AML-193 (cell line): ENCODE results near the gene SLC26A8.

Experiments used
- DNase-seq, 2 experiments: peaks; one replicate each; lab custom pipeline; 2025; lab: John Stamatoyannopoulos, UW

SLC26A8 gene

DNA sequence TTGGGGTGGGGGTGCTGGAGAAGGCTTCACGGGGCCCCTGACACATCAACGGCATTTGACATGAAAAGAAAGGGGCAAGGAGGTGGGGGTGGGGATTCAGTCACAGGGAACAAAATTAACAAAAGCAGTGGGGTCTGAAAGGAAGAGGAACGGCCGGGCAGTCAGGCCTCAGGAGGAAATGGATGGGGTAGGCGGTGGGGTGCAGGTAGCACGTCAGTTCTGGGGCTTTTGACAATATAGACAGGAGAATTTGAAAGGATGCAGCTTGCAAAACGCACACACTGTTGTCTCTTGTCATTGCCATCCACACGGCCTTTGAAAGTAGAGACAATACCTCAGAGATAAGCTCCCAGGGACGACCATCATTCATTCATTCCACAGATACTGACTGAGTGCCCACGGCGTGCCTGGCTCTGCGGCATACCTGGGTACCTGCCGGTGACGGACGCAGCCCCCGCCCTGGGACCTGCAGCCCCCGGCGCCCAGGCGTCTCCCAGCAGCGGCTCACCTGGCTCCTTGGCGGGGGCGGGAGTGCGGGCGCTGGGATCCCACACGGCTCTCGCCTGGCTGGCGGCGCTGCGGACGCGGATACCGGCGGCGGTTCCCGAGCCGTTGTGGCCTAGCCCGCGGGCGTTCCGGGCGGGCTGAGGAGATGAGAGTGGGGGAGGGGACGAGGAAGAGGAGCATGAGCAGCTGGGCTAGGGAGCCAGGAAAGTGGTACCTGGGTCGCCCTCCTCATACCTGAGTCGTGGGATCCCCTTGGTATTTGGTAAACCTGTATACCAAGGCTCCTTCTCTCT lies at the start of gene SLC26A8:
Gene SLC26A8 (minus strand): TSS at position 646 of the 800 bp plus-strand sequence. CDS start 4,934 bp downstream, outside the sequence.
- no peak for DNase-seq

DNA sequence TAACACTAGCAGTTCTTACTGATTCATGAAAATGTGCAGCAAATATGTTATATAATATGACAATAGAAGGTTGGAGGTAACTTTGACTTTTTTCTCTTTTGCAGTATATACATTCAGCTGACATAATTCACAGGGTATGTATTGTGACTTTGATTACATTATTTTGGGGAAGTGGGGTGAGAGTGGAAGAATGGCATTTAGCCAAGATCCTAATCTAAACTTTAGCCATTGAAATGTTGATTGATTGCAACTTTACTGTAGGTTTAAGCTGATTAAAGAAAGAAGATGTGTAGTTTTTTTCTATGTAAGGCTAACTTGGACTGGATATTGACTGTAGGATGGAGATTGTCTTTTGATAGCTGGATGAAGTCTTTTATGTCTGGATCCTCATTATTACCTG lies 49.1 kb upstream of the SLC26A8 start:
- no peak for DNase-seq

DNA sequence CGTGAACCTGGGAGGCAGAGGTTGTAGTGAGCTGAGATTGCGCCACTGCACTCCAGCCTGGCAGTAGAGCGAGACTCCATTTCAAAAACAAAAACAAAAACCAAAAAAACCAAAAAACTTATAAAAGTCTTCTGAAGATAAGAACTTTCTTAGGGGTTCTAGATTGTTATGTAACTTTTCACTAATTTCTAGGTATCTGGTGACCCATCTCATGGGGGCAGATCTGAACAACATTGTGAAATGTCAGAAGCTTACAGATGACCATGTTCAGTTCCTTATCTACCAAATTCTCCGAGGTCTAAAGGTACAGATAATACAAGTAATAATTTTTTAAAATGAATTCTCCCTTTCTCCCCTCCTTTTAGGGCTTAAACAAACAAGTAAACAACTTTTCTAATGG lies 48.2 kb upstream of the SLC26A8 start:
- DNase-seq, result no peak

GRCh38 chr6:36071714-36072113 lies 47.3 kb upstream of the SLC26A8 start:
- DNase-seq, result no peak

DNA sequence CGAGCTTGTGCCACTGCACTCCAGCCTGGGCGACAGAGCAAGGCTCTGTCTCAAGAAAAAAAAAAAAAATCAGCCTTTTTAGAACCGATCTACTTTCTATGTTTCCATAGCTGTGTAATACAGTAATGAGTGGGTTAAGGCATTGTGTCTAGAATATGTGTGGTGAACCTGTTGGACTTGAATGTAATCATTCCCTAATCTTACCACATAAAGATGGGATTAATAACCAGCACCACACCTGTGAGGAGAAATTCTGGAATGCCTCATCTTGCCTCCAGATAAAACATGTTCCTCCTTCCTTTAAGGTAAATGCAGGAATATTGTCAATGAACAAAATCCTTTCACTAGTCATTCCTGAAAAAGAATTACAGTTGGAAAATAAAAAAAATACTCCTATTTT lies 46.8 kb upstream of the SLC26A8 start:
- DNase-seq, result no peak

DNA sequence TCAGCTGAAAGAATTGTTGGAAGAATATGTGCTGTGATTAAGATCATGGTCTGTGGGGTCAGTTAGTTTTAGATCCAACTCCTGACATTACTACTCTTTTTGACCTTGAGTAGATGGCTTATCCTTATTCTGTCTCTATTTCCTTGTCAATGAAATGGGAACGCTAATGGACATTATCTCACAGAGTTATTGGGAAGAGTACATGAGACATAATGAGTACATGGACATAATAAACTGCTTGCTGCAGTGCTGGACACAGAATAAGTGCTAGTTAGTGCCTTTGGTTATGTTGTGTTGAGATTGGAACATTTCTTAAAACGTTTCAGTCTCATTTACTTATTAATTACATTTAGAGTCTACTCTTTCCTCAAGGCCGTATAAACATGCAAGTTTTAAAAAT lies 45.8 kb upstream of the SLC26A8 start:
- no peak for DNase-seq

- no peak for DNase-seq
These were observed 45.1 kb upstream of the SLC26A8 start for GRCh38 chr6:36069573-36069972.

- no peak for DNase-seq
These were observed 44.1 kb upstream of the SLC26A8 start for GRCh38 chr6:36068586-36068985.

DNA sequence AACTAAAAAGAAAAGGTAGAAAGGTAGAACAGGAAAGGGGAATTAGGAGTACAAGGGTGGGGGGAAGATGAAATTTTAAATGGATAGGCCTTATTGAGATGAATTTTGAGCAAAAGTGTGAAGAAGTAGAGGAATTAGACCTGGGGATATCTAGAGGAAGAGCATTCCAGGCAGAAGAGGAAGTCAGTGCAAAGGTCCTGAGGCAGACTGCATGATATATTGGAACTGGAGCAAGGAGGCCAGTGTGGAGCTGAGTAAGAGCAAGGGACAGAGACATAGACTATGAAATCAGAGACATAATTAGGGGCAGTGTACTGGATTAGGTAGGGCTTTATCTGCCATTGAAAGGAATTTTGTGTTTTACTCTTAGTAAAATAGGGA lies 43.6 kb upstream of the SLC26A8 start:
- DNase-seq, result no peak

- DNase-seq, result no peak
These were observed 43.1 kb upstream of the SLC26A8 start for GRCh38 chr6:36067374-36068011.

GRCh38 chr6:36066817-36067216 lies 42.4 kb upstream of the SLC26A8 start:
- DNase-seq, result no peak

GRCh38 chr6:36065916-36066315 lies 41.5 kb upstream of the SLC26A8 start:
- DNase-seq, result no peak

DNA sequence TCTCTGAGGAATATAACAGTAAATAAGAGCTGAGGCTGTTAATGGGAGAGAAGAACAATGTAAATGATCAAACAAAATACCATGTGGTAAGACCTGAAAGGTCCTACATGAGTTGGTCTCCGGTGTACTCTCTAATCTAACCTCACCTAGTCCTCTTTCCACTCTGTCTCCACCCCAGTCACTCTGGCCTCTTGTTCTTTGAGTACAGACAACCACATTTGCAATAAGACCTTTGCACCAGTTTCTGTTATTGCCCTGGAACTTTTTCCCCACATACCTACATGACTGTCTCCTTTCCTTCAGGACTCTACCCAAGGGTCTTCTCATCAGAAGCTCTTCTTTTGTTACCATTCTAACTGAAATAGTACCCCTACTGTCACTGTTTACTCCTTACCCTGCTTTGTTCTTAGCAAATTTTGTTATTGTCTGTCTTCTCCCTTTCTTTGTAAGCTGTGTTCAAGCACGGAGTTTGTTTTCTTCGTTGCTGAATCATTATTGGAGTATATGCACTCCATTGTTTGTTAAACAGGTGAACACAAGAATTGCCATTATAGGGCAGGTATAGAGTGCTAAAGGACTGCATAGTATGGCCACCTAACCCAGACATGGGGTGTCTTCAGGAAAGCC lies 40.4 kb upstream of the SLC26A8 start:
- no peak for DNase-seq

DNA sequence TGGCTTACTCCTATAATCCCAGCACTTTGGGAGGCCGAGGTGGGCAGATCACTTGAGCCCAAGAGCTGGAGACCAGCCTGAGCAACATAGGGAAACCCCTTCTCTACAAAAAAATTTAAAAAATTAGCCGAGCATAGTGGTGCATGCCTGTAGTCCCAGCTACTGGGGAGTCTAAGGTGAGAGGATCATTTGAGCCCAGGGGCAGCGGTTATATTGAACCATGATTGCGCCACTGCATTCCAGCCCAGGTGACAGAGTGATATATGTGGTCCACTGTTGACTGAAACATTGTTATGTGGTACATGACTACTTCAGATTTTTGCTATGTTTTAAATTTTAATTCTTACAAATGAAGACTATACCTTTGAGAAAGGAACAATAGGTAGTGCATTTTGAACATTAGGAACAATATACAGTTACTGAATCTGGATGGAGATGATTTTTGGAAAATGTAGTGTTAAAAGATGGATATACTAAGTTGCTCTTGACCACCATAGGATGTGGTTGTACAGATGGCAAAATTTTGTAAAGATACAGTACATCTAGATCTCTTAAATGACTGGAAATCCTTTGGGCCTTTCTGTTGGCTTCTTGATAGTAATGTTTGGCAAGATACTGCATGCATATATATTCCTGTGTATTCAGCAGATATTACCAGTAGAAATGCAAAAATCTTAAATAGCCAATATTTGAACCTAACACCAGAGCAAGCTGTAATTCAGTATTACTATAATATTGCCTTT lies 39.0 kb upstream of the SLC26A8 start:
- DNase-seq, result no peak

DNA sequence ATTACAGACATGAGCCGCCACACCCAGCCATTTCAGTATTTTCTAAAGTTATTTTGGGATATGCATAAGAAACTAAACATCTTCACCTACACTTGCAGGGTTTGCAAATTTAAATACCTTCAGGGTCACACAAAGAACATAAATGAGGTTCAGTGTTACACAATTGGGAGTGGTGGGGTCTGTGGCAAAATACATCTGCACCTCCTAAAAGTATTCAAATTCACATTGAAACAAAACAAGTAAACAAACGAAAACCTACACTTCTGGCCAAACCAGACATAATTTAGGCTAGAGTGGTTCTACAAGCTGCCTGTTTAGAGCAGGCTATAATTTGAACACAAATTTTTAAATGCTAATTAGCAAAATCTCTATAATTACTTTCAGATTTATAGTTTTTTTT lies 37.8 kb upstream of the SLC26A8 start:
- no peak for DNase-seq

GRCh38 chr6:36061236-36061635 lies 36.8 kb upstream of the SLC26A8 start:
- no peak for DNase-seq

DNA sequence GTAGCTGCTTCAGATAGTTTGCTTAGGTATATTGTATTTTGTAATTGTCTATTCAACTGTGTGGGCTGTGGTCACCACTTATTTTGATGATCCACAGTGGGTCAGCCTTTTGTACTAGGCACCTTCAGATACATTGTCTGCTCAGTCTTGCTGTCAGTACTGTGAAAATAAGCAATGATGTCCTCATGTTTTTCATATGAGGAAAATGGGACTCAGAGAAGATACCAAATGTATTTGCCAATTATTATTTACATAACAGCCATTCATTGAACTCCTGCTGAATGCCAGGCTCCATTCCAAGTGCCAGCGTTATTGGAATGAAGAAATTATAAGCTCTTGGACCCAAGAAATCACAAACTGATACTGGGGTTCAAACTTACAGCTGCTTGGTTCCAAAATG lies 31.7 kb upstream of the SLC26A8 start:
- no peak for DNase-seq

DNA sequence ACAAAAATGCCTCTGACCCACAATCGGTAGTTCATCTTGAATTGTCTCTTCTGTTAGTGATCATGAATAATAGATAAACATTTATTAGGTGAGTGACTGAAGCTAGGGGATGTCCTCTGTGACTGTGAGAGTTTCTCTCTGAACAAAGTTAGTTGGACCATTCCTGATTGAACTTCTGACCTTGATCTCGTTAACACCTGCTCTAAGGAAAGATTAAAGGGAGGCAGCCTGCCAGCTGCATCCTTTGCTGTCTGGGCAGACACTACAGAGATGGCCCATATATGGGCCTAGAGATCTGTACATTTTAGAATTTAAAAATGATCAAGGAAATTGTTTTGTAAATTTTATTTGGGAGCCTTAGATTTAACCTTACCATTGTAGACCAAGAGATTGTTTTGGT lies 30.5 kb upstream of the SLC26A8 start:
- DNase-seq, result no peak

GRCh38 chr6:36054415-36054814 lies 30.0 kb upstream of the SLC26A8 start:
- DNase-seq, result no peak

- DNase-seq, result no peak
These were observed 29.4 kb upstream of the SLC26A8 start for GRCh38 chr6:36053878-36054277.

DNA sequence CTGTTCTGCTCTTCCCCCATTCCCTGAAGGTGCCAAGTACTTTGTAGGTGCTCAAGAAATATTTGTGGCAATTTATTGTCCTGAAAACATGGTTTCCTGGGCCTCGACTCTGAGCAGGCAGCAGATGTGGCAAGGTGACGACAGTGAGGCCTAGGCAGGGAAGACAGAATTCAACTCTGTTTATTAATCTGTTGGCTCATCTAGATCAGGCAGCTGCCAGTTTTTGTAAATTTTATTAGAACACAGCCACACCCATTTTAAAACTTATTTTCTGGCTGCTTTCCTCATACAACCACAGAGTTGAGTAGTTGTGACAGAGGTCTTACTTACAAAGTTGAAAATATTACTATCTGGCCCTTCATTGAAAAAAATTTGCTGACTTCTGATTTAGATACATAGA lies 27.7 kb upstream of the SLC26A8 start:
- no peak for DNase-seq

- no peak for DNase-seq
These were observed 26.7 kb upstream of the SLC26A8 start for GRCh38 chr6:36050947-36051710.
